HFFc6 (cell line): Measurements from ENCODE around the gene OTX1. TPM values are rescaled to one million over a fixed set of nuclear protein-coding genes. Genes with fewer than 3 reads are reported as not detected.

Experiments
- DNase-seq: peaks from one replicate; pipeline ENCODE4 v3.0.0-alpha.2; 2018
- H3K27ac Mint-ChIP-seq: 2 replicates; pipeline ENCODE4 v1.8.0; 2020; ENCODE audit warnings: mild to moderate bottlenecking, mixed read lengths
- H3K27me3 Mint-ChIP-seq: 2 replicates; pipeline ENCODE4 v1.8.0; 2021; ENCODE audit warnings: mild to moderate bottlenecking, moderate library complexity, mixed read lengths; ENCODE audit not compliant: insufficient read depth
- H3K36me3 Mint-ChIP-seq: 2 replicates; pipeline ENCODE4 v1.8.0; 2021; ENCODE audit warnings: low read depth, mixed read lengths
- H3K4me1 Mint-ChIP-seq: 2 replicates; pipeline ENCODE4 v1.8.0; 2020; ENCODE audit warnings: low read depth, mixed read lengths
- H3K4me3 Mint-ChIP-seq: 2 replicates; pipeline ENCODE4 v1.8.0; 2020; ENCODE audit warnings: mild to moderate bottlenecking, moderate library complexity, mixed read lengths
- H3K9me3 Mint-ChIP-seq: 2 replicates; pipeline ENCODE4 v1.8.0; 2020; ENCODE audit warnings: mild to moderate bottlenecking, mixed read lengths
- total RNA-seq, 6 experiments: library from RNA; stranded (reverse); fragmentation: NEBNext Ultra II Directional; extraction: Animal tissue kit (Norgen Biotek cat#: 25700); gene quantifications; 2 replicates in 1 of 6; 3 replicates in 5 of 6; pipeline ENCODE4 v1.2.3, GENCODE V29; 2021
- TF ChIP-seq, protein P1 (sequence below): fragments of 200-600 bp; sonication (generic); IDR thresholded peaks from 2 replicates; pipeline ENCODE4 v1.5.0; 2021; ENCODE audit warnings: antibody characterized with exemption, mild to moderate bottlenecking

OTX1 gene
- total RNA-seq, 6 experiments from 2014 or later = 0.41 to 0.61 (median 0.53) TPM

DNA sequence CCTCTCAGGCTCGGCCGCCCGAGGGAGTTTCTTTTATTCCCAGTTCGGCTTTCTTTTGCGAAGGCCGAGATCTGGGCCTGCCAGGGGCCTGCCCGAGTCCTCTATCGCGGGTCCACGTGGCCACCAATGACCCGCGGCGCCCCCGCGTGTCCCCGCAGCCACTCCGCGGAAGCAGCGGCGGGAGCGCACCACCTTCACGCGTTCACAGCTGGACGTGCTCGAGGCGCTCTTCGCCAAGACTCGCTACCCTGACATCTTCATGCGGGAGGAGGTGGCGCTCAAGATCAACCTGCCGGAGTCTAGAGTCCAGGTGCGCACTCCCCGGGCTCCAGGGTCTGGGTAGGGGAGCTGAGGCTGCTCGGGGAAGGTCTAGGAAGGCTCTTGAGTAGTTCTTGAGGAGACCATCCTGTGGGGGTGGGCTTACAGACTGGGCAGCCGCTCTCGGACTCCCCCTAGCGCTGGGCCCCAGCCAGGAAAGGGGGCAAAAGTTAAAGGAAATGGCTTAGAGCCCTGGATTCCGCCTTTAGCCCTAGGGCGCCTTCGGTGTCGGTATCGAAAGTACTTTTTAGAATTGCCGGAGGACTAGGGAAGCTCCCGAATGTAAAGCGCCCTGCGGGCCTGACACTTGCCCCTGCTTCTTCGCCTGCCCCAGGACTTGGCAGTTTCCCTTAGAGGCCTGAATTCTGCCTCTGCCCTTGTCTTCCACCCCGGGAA is 3.4 kb downstream of the OTX1 start:
- H3K36me3 Mint-ChIP-seq = peaks cover 24% of the 10 kb centered on the region
- H3K9me3 Mint-ChIP-seq = peaks cover 22% of the 10 kb centered on the region
- H3K4me3 Mint-ChIP-seq = peak overlapping the region; percentile 70
- H3K27me3 Mint-ChIP-seq = peaks cover 50% of the 10 kb centered on the region
- H3K27ac Mint-ChIP-seq = no peak overlapping the region
- TF ChIP-seq, protein P1, sequence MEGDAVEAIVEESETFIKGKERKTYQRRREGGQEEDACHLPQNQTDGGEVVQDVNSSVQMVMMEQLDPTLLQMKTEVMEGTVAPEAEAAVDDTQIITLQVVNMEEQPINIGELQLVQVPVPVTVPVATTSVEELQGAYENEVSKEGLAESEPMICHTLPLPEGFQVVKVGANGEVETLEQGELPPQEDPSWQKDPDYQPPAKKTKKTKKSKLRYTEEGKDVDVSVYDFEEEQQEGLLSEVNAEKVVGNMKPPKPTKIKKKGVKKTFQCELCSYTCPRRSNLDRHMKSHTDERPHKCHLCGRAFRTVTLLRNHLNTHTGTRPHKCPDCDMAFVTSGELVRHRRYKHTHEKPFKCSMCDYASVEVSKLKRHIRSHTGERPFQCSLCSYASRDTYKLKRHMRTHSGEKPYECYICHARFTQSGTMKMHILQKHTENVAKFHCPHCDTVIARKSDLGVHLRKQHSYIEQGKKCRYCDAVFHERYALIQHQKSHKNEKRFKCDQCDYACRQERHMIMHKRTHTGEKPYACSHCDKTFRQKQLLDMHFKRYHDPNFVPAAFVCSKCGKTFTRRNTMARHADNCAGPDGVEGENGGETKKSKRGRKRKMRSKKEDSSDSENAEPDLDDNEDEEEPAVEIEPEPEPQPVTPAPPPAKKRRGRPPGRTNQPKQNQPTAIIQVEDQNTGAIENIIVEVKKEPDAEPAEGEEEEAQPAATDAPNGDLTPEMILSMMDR = peak; percentile 48
- DNase-seq = no peak
- H3K4me1 Mint-ChIP-seq = peaks cover 26% of the 10 kb centered on the region

DNA sequence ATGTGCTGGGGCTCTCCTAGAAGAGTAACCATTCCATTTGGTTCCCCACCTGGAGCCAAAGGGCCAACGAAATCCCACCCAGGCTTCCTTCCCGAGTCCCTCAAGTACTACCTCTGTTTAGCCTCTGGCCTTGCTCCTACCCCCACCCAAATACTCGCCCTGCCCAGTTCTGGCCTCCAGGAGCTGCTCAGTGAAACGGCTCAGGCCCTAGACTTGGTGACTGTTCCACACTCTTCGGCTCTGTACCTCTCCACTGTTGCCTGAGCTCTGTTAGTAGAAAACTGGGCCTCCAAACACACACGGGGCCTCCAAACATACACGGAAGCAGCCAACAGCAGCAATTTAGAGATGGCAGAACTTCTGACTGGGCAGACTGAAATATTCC is 4.2 kb downstream of the OTX1 start:
- H3K36me3 Mint-ChIP-seq = peaks cover 24% of the 10 kb centered on the region
- peaks cover 19% of the 10 kb centered on the region for H3K4me1 Mint-ChIP-seq
- no peak overlapping the region for H3K4me3 Mint-ChIP-seq
- H3K27me3 Mint-ChIP-seq = peaks cover 45% of the 10 kb centered on the region
- TF ChIP-seq, protein P1 = no peak
- no peak for DNase-seq
- H3K27ac Mint-ChIP-seq = no peak overlapping the region
- H3K9me3 Mint-ChIP-seq = peaks cover 22% of the 10 kb centered on the region

DNA sequence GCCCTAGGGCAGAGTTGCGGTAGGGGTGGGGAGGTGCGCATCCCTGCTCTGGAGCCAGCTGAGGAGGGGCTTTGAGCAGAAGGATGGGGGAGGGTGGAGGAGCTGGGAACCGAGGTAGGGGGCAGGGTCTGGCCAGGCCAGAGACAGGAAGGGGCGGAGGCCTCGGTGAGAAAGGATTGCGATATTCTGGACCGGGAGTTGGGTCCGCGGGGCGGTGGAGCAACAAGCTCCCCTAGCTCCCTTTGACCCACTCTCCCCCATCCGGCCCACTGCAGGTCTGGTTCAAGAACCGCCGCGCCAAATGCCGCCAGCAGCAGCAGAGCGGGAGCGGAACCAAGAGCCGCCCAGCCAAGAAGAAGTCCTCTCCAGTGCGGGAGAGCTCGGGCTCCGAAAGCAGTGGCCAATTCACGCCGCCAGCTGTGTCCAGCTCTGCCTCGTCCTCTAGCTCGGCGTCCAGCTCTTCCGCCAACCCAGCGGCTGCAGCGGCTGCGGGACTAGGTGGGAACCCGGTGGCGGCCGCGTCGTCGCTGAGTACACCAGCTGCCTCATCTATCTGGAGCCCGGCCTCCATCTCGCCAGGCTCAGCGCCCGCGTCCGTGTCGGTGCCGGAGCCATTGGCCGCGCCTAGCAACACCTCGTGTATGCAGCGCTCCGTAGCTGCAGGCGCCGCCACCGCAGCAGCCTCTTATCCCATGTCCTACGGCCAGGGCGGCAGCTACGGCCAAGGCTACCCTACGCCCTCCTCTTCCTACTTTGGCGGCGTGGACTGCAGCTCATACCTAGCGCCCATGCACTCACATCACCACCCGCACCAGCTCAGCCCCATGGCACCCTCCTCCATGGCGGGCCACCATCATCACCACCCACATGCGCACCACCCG is 4.8 kb downstream of the OTX1 start:
- TF ChIP-seq, protein P1 = no peak
- Mint-ChIP-seq H3K36me3 (peaks cover 24% of the 10 kb centered on the region), H3K27ac (no peak overlapping the region), H3K4me1 (peaks cover 23% of the 10 kb centered on the region), H3K9me3 (peaks cover 22% of the 10 kb centered on the region), H3K27me3 (peaks cover 48% of the 10 kb centered on the region), H3K4me3 (no peak overlapping the region)
- no peak for DNase-seq

DNA sequence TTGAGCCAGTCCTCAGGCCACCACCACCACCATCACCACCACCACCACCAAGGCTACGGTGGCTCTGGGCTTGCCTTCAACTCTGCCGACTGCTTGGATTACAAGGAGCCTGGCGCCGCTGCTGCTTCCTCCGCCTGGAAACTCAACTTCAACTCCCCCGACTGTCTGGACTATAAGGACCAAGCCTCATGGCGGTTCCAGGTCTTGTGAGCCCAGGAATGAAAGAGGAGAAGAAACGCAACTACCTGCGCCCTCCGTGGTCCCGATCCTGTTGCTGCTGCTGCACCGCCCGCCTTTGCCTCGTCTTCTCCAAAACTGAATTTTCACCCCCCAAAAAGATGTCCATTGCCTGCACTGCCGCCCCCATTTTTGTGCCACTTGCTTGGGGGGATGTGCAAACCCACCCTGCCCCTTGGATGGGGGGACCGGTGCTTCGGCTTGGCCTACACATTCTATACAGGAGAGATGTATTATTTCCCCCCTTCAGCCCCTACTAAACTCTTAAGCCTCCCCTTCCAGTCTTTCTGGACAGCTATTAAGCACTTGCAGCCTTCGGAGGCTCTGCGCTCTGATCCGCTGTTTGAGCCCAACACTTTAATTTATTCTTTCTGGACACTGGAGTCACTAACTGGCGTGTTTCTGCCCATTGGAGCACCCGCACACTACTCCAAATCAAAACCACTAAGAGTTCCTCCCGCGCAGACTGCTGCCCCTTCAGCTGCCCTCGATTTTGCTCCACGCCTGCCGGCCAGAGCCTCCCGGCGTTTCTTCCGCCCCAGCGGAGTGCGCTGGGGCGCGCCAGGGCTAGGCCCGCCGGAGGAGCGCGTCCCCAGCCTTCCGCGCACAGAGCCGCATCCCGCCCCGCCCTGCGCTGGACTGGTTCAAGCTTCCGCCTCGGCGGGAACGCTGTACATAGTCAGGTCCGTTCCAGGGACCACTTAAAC is 5.7 kb downstream of the OTX1 start:
- TF ChIP-seq, protein P1 = no peak
- no peak for DNase-seq
- Mint-ChIP-seq H3K27me3 (peaks cover 54% of the 10 kb centered on the region), H3K27ac (no peak overlapping the region), H3K4me1 (peaks cover 23% of the 10 kb centered on the region), H3K4me3 (no peak overlapping the region; the same call in none of the 2 replicates), H3K36me3 (peaks cover 24% of the 10 kb centered on the region), H3K9me3 (peaks cover 22% of the 10 kb centered on the region)
